HEK293 (cell line): ENCODE results near the gene PERM1.

Source experiments
- GFI1B ChIP-seq: fragments of 450-650 bp; formaldehyde crosslinking; IDR thresholded peaks from 2 replicates; pipeline ENCODE4 v1.5.1; 2016; ENCODE audit warnings: missing biosample characterization, missing genetic modification characterization
- HOXC10 ChIP-seq: sonication (generic); formaldehyde crosslinking; IDR thresholded peaks from 2 replicates; pipeline ENCODE4 v1.8.1; 2023; ENCODE audit warnings: mild to moderate bottlenecking, missing genetic modification reagents
- HOXD13 ChIP-seq: sonication (generic); formaldehyde crosslinking; IDR thresholded peaks from 2 replicates; pipeline ENCODE4 v1.8.0; 2022; ENCODE audit warnings: missing genetic modification reagents, borderline replicate concordance
- KLF10 ChIP-seq: fragments of 450-650 bp; IDR thresholded peaks from 2 replicates; pipeline ENCODE4 v1.5.1; 2018; ENCODE audit warnings: missing biosample characterization, mild to moderate bottlenecking, missing genetic modification characterization
- KLF16 ChIP-seq: fragments of 450-650 bp; formaldehyde crosslinking; IDR thresholded peaks from 2 replicates; pipeline ENCODE4 v1.5.1; 2017; ENCODE audit warnings: missing biosample characterization, missing genetic modification characterization
- KLF9 ChIP-seq: fragments of 450-650 bp; formaldehyde crosslinking; IDR thresholded peaks from 2 replicates; pipeline ENCODE4 v1.5.1; 2016; ENCODE audit warnings: missing biosample characterization, missing genetic modification characterization, low read depth
- ZBTB7A ChIP-seq: fragments of 450-650 bp; formaldehyde crosslinking; IDR thresholded peaks from 2 replicates; pipeline ENCODE4 v1.5.1; 2016; ENCODE audit warnings: low read depth, missing biosample characterization, missing genetic modification characterization
- ZFP3 ChIP-seq: fragments of 450-650 bp; formaldehyde crosslinking; IDR thresholded peaks from 2 replicates; pipeline ENCODE4 v1.5.1; 2016; ENCODE audit warnings: low read depth, missing biosample characterization, missing genetic modification characterization
- ZNF146 ChIP-seq: fragments of 450-650 bp; formaldehyde crosslinking; IDR thresholded peaks from 2 replicates; pipeline ENCODE4 v1.5.1; 2016; ENCODE audit warnings: missing biosample characterization, missing genetic modification characterization
- ZNF202 ChIP-seq: fragments of 450-650 bp; formaldehyde crosslinking; IDR thresholded peaks from 2 replicates; pipeline ENCODE4 v1.5.1; 2016; ENCODE audit warnings: missing biosample characterization, missing genetic modification characterization, borderline replicate concordance
- ZNF23 ChIP-seq: fragments of 450-650 bp; formaldehyde crosslinking; IDR thresholded peaks from 2 replicates; pipeline ENCODE4 v1.5.1; 2016; ENCODE audit warnings: missing biosample characterization, missing genetic modification characterization, borderline replicate concordance
- ZNF302 ChIP-seq: fragments of 450-650 bp; formaldehyde crosslinking; IDR thresholded peaks from 2 replicates; pipeline ENCODE4 v1.5.1; 2016; ENCODE audit warnings: missing biosample characterization, missing genetic modification characterization, low read depth
- ZNF510 ChIP-seq: fragments of 450-650 bp; formaldehyde crosslinking; IDR thresholded peaks from 2 replicates; pipeline ENCODE4 v1.5.1; 2018; ENCODE audit warnings: mild to moderate bottlenecking, missing genetic modification characterization, missing biosample characterization; ENCODE audit not compliant: insufficient replicate concordance
- ZNF514 ChIP-seq: fragments of 450-650 bp; formaldehyde crosslinking; IDR thresholded peaks from 2 replicates; pipeline ENCODE4 v1.5.1; 2016; ENCODE audit warnings: missing biosample characterization, missing genetic modification characterization
- ZNF548 ChIP-seq: fragments of 450-650 bp; formaldehyde crosslinking; IDR thresholded peaks from 2 replicates; pipeline ENCODE4 v1.5.1; 2016; ENCODE audit warnings: missing biosample characterization, missing genetic modification characterization
- ZNF555 ChIP-seq: fragments of 450-650 bp; formaldehyde crosslinking; conservative IDR thresholded peaks from 2 replicates; pipeline ENCODE4 v1.5.1; 2017; ENCODE audit warnings: missing biosample characterization, mild to moderate bottlenecking, missing genetic modification characterization, inconsistent platforms
- ZNF558 ChIP-seq: fragments of 450-650 bp; formaldehyde crosslinking; IDR thresholded peaks from 2 replicates; pipeline ENCODE4 v1.5.1; 2016; ENCODE audit warnings: missing biosample characterization, missing genetic modification characterization
- ZSCAN30 ChIP-seq: fragments of 450-650 bp; IDR thresholded peaks from 2 replicates; pipeline ENCODE4 v1.5.1; 2018; ENCODE audit warnings: missing biosample characterization, mild to moderate bottlenecking, missing genetic modification characterization, moderate library complexity
- TF ChIP-seq, protein P1 (sequence below): fragments of 450-650 bp; formaldehyde crosslinking; IDR thresholded peaks from 2 replicates; pipeline ENCODE4 v1.5.1; 2016; ENCODE audit warnings: missing biosample characterization, missing genetic modification characterization
- TF ChIP-seq, protein P2 (sequence below): fragments of 450-650 bp; formaldehyde crosslinking; IDR thresholded peaks from 2 replicates; pipeline ENCODE4 v1.5.1; 2016; ENCODE audit warnings: missing biosample characterization, missing genetic modification characterization
- TF ChIP-seq, protein P3 (sequence below): fragments of 450-650 bp; formaldehyde crosslinking; IDR thresholded peaks from 2 replicates; pipeline ENCODE4 v1.5.1; 2017; ENCODE audit warnings: missing biosample characterization, missing genetic modification characterization
- TF ChIP-seq, protein P4 (sequence below): fragments of 450-650 bp; formaldehyde crosslinking; IDR thresholded peaks from 2 replicates; pipeline ENCODE4 v1.5.1; 2017; ENCODE audit warnings: missing biosample characterization, missing genetic modification characterization
- TF ChIP-seq, protein P5 (sequence below): fragments of 450-650 bp; formaldehyde crosslinking; IDR thresholded peaks from 2 replicates; pipeline ENCODE4; 2016; ENCODE audit warnings: missing biosample characterization, missing genetic modification characterization
- TF ChIP-seq, protein P6 (sequence below): fragments of 450-650 bp; formaldehyde crosslinking; conservative IDR thresholded peaks from 2 replicates; pipeline ENCODE4 v1.5.1; 2016; ENCODE audit warnings: low read depth, missing biosample characterization, missing genetic modification characterization

PERM1 gene

DNA sequence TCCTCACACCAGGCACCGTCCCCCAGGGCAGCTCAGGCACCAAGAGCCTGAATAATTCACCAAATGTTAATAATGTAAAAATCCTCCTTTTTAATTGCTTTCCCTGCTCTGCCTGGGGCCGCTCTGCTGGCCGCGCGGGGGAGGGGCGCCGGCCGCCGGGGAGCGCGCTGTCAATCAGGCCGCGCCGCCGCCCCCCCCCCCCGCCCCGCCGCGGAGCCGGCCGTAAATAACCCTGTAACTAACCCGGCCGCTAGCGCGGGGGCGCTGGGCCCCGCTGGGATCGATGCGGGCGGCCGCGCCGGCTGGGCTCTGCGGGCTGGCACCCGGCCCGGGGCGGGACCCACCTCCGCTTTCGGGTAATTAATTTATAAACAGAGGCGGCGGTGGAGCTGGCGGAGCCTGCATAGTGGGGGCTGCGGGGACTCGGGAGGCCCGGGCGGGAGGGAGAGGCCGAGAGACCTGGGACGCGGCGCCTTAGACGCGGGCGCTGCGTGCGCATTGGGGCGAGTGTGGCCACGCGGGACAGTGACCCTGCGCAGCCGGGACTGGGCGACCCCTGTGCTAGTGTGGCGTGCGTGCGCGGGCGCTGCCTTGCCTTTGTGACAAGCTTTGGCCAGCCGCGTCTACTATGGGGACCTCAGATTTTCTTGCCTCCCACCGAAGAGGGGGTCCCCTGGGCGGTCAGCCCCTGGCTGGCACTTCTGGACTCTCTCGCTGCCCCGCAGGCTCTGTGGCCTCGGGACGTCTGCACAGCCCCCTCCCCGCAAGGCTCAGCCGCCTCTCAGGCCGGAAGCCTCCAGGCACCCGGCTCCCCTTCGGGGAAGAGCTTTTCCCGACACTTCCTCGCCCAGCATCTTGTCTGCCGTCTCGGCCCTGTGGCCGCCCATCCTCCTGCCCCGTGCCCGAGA is 41.5 kb downstream of the PERM1 start (continued):
- TF ChIP-seq ZNF202 (tag by site-specific recombination) = no peak
- TF ChIP-seq, protein P1, sequence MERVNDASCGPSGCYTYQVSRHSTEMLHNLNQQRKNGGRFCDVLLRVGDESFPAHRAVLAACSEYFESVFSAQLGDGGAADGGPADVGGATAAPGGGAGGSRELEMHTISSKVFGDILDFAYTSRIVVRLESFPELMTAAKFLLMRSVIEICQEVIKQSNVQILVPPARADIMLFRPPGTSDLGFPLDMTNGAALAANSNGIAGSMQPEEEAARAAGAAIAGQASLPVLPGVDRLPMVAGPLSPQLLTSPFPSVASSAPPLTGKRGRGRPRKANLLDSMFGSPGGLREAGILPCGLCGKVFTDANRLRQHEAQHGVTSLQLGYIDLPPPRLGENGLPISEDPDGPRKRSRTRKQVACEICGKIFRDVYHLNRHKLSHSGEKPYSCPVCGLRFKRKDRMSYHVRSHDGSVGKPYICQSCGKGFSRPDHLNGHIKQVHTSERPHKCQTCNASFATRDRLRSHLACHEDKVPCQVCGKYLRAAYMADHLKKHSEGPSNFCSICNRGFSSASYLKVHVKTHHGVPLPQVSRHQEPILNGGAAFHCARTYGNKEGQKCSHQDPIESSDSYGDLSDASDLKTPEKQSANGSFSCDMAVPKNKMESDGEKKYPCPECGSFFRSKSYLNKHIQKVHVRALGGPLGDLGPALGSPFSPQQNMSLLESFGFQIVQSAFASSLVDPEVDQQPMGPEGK = peak; percentile 88
- peak; percentile 85 for TF ChIP-seq ZBTB7A (tag by site-specific recombination)
- no peak for TF ChIP-seq GFI1B (tag by site-specific recombination)
- TF ChIP-seq, protein P2, sequence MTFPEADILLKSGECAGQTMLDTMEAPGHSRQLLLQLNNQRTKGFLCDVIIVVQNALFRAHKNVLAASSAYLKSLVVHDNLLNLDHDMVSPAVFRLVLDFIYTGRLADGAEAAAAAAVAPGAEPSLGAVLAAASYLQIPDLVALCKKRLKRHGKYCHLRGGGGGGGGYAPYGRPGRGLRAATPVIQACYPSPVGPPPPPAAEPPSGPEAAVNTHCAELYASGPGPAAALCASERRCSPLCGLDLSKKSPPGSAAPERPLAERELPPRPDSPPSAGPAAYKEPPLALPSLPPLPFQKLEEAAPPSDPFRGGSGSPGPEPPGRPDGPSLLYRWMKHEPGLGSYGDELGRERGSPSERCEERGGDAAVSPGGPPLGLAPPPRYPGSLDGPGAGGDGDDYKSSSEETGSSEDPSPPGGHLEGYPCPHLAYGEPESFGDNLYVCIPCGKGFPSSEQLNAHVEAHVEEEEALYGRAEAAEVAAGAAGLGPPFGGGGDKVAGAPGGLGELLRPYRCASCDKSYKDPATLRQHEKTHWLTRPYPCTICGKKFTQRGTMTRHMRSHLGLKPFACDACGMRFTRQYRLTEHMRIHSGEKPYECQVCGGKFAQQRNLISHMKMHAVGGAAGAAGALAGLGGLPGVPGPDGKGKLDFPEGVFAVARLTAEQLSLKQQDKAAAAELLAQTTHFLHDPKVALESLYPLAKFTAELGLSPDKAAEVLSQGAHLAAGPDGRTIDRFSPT (tag by site-specific recombination) = peak; percentile 89
- peak; percentile 60; the same call in 1 of the 2 replicates for TF ChIP-seq KLF16 (tag by site-specific recombination)
- TF ChIP-seq KLF10 = peak; percentile 94
- no peak for TF ChIP-seq ZNF548 (tag by site-specific recombination)
- TF ChIP-seq, protein P3, sequence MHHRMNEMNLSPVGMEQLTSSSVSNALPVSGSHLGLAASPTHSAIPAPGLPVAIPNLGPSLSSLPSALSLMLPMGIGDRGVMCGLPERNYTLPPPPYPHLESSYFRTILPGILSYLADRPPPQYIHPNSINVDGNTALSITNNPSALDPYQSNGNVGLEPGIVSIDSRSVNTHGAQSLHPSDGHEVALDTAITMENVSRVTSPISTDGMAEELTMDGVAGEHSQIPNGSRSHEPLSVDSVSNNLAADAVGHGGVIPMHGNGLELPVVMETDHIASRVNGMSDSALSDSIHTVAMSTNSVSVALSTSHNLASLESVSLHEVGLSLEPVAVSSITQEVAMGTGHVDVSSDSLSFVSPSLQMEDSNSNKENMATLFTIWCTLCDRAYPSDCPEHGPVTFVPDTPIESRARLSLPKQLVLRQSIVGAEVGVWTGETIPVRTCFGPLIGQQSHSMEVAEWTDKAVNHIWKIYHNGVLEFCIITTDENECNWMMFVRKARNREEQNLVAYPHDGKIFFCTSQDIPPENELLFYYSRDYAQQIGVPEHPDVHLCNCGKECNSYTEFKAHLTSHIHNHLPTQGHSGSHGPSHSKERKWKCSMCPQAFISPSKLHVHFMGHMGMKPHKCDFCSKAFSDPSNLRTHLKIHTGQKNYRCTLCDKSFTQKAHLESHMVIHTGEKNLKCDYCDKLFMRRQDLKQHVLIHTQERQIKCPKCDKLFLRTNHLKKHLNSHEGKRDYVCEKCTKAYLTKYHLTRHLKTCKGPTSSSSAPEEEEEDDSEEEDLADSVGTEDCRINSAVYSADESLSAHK (tag by site-specific recombination) = peak; percentile 69; the same call in 1 of the 2 replicates
- 0 out of 2 replicates have a peak, but pooled peaks have one; percentile 11 for TF ChIP-seq ZNF146 (tag by site-specific recombination)
- no peak for TF ChIP-seq ZNF514 (tag by site-specific recombination)
- no peak for TF ChIP-seq ZNF555
- TF ChIP-seq, protein P4, sequence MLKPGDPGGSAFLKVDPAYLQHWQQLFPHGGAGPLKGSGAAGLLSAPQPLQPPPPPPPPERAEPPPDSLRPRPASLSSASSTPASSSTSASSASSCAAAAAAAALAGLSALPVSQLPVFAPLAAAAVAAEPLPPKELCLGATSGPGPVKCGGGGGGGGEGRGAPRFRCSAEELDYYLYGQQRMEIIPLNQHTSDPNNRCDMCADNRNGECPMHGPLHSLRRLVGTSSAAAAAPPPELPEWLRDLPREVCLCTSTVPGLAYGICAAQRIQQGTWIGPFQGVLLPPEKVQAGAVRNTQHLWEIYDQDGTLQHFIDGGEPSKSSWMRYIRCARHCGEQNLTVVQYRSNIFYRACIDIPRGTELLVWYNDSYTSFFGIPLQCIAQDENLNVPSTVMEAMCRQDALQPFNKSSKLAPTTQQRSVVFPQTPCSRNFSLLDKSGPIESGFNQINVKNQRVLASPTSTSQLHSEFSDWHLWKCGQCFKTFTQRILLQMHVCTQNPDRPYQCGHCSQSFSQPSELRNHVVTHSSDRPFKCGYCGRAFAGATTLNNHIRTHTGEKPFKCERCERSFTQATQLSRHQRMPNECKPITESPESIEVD (tag by site-specific recombination) = peak; percentile 95
- TF ChIP-seq ZSCAN30 = peak; percentile 63
- TF ChIP-seq ZNF302 (tag by site-specific recombination) = no peak
- TF ChIP-seq ZFP3 = no peak
- TF ChIP-seq, protein P5, sequence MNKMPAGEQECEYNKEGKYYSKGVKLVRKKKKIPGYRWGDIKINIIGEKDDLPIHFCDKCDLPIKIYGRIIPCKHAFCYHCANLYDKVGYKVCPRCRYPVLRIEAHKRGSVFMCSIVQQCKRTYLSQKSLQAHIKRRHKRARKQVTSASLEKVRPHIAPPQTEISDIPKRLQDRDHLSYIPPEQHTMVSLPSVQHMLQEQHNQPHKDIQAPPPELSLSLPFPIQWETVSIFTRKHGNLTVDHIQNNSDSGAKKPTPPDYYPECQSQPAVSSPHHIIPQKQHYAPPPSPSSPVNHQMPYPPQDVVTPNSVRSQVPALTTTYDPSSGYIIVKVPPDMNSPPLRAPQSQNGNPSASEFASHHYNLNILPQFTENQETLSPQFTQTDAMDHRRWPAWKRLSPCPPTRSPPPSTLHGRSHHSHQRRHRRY (tag by site-specific recombination) = no peak
- no peak for TF ChIP-seq ZNF558 (tag by site-specific recombination)
- TF ChIP-seq ZNF23 (tag by site-specific recombination) = no peak
- TF ChIP-seq KLF9 (tag by site-specific recombination) = no peak; the same call in 1 of the 2 replicates
- TF ChIP-seq HOXC10 (CRISPR knock-in tag) = no peak
- no peak for TF ChIP-seq ZNF510 (tag by site-specific recombination)
- TF ChIP-seq, protein P6, sequence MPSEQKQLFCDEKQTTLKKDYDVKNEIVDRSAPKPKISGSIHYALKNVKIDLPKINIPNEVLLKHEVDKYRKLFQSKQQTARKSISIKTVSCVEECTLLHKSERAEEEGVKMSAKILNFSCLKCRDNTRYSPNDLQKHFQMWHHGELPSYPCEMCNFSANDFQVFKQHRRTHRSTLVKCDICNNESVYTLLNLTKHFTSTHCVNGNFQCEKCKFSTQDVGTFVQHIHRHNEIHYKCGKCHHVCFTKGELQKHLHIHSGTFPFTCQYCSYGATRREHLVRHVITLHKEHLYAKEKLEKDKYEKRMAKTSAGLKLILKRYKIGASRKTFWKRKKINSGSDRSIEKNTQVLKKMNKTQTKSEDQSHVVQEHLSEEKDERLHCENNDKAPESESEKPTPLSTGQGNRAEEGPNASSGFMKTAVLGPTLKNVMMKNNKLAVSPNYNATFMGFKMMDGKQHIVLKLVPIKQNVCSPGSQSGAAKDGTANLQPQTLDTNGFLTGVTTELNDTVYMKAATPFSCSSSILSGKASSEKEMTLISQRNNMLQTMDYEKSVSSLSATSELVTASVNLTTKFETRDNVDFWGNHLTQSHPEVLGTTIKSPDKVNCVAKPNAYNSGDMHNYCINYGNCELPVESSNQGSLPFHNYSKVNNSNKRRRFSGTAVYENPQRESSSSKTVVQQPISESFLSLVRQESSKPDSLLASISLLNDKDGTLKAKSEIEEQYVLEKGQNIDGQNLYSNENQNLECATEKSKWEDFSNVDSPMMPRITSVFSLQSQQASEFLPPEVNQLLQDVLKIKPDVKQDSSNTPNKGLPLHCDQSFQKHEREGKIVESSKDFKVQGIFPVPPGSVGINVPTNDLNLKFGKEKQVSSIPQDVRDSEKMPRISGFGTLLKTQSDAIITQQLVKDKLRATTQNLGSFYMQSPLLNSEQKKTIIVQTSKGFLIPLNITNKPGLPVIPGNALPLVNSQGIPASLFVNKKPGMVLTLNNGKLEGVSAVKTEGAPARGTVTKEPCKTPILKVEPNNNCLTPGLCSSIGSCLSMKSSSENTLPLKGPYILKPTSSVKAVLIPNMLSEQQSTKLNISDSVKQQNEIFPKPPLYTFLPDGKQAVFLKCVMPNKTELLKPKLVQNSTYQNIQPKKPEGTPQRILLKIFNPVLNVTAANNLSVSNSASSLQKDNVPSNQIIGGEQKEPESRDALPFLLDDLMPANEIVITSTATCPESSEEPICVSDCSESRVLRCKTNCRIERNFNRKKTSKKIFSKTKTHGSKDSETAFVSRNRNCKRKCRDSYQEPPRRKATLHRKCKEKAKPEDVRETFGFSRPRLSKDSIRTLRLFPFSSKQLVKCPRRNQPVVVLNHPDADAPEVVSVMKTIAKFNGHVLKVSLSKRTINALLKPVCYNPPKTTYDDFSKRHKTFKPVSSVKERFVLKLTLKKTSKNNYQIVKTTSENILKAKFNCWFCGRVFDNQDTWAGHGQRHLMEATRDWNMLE (tag by site-specific recombination) = no peak
- no peak for TF ChIP-seq HOXD13 (CRISPR knock-in tag)
